GM19025 (cell line): ENCODE data around the gene ATPAF2.

Source experiments
- ATAC-seq: cut with Tn5 transposase; IDR thresholded peaks from one replicate; pipeline ENCODE4 v1.9.1; 2021; ENCODE audit warnings: mild to moderate bottlenecking, low read depth, moderate library complexity; ENCODE audit not compliant: unreplicated experiment

Gene ATPAF2

GRCh38 chr17:18040261-18040858 is 1.4 kb upstream of the ATPAF2 start:
- ATAC-seq: no peak

DNA sequence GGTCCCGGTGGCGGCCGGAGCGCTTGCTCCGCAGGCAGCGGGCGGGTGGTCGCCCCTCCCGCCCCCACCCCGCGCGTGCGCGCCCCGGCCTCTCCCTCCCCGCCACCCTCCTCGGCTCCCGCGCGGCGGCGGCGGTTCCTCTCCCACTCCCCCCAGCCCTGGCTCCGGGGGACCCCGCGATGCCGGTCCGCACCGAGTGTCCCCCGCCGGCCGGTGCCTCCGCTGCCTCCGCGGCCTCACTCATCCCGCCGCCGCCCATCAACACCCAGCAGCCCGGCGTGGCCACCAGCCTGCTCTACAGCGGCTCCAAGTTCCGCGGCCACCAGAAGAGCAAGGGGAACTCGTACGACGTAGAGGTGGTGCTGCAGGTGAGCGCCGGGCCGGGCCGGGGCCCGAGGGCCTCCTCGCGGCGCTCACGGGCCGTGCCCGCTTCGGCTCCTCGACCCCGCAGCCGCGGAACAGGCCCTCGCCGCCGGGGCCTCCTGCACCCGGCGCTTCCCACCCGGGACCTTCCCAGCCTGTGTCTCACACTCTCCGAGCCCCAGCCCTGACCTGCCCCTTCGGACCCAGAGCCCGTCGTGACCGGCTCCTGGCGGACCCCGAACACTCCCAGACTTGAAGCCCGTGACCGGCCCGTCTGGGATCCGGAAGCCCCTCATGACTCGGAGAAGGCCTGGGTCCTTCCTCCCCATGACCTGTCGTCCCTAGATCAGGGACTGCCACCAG is 730 bp upstream of the ATPAF2 start:
- ATAC-seq: peak; percentile 29

DNA sequence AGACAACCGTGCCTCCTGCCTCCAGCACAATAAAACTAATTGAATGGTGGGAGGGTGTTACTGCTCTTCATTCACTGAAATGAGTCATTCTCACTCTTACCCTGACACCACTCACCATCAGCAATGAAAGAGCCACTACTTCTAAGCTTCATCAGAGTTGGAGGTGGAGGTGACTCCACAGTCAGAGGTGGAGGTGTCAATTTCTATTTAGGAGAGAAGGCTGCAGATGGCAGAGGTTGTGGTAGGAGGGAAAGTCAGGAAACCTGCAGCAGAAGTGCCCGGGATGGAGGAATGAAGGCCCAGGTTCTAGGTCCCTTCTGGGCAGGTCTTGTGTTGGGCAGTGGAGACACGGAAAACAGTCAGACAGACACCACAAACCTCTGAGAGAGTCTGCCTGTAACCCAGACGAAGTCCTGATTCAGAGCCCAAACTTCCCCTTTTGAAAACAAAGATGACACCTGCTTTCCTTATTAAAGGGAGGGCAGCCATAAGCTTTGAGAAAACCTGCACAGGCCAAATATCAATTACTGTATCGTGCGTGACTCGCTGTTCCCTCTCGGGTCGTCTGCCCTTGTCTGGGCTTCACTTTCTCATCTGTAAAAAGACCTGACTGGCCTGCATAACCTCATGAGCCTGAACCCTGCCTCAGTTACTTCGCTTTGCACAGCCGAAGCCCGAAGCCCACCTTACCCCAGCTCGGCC is 668 bp downstream of the ATPAF2 start:
- ATAC-seq: no peak

DNA sequence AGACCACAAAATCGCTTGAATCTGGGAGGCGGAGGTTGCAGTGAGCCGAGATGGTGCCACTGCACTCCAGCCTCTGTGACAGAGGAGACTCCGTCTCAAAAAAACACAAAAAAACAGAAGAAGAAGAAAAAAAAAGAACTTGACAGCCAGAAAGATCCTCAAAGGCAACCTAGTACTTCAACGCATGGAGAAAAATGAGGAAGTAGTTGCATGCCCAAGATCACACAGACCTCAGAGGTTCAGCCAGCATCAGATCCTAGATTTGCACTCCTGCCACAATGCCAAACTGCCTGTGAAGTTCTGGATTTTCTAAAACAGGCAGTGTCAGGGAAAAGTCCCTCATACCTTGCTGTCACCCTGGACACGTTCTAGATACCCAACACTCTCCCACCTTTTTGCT is 1.5 kb downstream of the ATPAF2 start:
- ATAC-seq: no peak

DNA sequence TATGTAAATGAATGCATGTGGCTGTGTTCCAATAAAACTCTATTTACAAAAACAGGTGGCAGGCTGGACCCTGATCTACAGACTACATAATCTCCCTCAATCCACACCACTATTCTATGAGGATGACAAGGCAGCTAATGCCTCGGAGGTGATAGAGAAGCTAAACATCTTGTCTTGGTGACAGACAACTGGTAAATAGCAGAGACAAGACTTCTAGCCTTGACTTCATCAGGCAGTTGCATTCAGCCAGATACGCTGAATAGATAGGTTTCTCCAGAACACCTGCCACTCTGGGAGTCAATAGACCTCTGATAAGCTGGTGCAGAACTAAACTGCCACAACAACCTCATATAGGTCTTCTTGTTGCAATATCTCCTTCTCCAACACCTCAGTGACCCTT is 3.3 kb downstream of the ATPAF2 start:
- no peak for ATAC-seq

- ATAC-seq: peak; percentile 47
Observed at GRCh38 chr17:18033442-18034099, 5.4 kb downstream of the ATPAF2 start.

DNA sequence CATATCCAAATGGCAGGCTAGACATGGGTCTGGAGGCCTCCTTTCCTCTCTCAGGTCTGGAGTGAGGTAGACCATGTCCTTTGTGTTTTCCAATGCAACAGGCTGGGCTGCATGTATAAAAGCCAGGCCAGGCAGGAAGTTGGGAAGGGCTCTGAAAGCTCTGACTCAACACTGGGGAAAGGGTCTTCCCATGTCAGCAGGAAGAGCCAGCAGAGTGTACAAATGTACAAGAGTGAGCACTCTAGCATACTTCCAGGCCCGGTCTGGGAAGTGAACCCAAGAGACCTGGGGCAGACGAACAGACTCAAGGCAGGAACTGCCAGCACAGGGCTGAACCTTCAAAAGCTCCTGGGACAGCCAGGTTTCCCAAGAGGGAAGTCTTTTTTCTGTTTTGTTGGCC is 7.0 kb downstream of the ATPAF2 start:
- no peak for ATAC-seq

DNA sequence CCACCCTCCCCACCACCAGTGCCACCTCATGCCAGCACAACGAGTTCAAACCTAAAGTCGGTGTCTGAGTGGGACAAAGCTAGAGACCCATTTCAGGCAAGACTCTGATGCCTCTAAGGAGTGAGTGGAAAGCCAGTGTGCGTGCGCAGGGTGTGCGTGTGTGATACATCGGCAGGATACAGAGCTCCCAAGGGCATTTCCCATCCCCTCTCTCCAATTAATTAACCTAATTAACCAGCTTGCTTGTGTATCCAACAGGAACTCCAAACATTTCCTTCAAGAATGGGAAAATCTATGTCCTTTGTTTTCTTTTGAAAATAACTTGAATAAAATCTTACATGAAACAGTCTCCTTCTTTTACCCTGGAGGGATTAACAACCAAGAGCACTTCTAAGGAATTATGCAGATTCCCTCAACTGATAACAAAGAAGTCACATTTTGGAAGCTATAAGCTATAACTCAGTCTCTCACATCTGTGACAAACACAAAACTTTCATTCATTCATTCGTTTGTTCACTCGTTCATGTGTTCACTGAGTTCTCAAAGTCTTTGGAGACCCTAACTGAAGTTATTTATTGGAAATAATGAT is 9.9 kb downstream of the ATPAF2 start:
- ATAC-seq: no peak

- no peak for ATAC-seq
Observed at GRCh38 chr17:18028114-18028951, 10.6 kb downstream of the ATPAF2 start.

DNA sequence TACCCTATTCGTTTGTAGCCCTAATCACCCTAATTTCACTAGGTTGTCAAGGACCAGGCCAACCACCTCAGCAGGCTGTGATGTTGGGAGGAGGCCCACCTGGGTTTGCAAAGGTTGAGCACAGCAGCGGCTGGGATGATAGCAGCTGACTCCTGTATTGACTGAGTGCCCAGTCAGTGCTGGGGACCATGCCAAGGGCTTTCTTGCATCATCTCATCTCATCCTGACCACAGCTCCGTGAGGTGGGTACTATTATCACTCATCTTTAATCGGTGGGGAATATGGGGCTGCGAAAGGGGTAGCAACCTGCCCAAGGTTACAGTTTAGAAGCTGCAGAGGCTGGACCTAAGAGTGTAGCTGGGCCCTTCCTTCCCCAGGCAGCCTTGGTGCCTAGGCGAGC is 11.7 kb downstream of the ATPAF2 start:
- ATAC-seq: no peak

DNA sequence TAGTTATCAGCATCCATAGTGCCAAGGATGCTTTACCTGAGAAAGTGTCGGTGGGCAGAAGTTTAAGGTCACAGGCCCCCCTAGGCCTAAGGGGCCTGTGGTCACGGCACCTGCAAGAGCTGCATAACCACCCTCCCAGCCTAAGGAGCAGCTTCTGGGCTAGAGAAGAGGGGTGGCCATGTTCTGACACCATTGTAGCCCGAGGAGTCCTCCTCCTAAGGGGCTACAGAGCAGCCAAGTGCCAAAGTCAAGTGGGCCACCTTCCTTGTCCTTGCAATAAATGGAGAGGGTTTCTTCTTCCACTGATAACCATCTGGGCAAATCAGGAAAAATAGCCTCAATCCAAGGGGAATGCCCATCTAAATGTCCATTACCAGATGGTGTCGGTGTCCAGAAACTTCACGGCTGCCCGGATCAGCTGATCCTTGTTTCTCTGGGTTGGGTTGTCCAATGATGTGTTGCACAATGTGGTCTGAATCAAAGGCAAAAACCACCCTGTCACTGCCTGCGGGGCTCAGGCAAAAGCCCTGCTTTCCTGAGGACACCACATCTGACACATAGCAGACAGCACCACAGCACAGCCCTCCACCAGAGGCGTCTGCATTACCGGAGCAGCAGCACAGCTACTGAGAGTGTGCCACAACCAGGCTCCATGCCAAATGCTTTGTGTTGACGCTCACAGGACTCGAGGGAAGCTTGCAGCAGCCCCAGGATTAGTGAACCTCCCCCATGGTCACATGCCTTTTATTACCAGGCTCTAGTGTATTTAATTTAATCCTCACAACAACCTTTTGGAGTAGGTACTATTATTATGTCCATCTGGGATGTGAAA is 12.8 kb downstream of the ATPAF2 start:
- peak; percentile 30 for ATAC-seq

- ATAC-seq: peak; percentile 67
Observed at GRCh38 chr17:18025241-18025944, 13.6 kb downstream of the ATPAF2 start.

- no peak for ATAC-seq
Observed at GRCh38 chr17:18021372-18021771, 17.6 kb downstream of the ATPAF2 start.

GRCh38 chr17:18020971-18021370 is 18.0 kb downstream of the ATPAF2 start:
- ATAC-seq: no peak

DNA sequence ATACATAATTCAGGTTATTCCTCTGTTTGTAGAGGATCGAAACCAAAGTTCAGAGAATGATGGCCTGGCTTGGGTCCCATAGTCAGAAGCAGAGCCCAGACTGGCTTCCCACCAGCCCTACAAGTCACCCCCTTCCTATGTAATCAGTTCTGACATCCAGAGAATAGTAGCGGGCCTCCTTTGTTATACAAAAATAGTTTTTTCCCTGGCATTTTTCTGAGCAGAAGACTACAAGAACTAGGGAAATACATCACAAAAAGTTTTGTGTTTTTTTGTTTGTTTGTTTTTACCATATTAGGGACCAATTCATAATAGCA is 19.2 kb downstream of the ATPAF2 start:
- ATAC-seq: no peak

DNA sequence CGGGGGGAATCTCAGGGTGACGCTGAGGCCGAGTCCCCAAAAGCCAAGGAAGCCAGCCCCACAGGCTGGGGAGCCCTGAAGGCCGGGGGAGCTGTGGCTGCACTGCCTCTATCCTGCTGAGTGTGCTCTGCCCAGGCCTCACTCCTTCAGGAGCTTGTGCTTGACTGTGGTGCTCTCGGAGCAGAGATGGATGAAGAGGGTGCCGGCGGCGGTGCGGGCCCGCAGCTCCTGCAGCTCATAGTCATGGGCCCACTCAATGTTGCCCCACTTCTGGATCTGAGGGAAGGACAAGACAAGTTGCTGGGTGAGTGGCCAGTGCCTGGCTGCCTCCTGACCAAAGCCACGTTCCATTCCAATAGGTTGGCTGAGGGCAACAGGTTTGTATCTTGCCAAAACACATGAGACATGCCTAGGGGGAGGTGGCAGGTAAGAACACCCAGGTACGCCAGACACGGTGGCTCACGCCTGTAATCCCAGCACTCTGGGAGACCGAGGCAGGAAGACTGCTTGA is 20.5 kb downstream of the ATPAF2 start:
- no peak for ATAC-seq

GRCh38 chr17:18017958-18018357 is 21.0 kb downstream of the ATPAF2 start:
- ATAC-seq: no peak

GRCh38 chr17:18016426-18016825 is 22.5 kb downstream of the ATPAF2 start:
- no peak for ATAC-seq

DNA sequence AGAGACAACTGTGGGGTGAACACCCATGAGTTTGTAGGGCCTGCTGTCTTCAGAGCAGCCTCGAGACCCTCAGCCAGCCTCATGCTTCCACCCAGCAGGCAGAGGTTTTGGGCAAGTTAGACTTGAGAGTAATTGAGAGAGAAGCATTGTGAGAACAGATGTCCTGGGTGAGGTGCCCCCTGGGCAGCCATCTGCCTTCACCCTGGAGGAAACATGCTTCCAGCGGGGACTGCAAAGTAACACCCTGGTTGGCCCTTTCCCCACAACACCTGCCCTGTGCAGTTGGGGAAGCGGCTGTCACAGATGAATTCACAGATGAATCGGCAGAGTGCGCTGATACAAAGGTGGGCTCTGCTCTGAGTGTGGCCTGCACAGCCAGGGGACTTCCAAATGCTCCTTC is 23.4 kb downstream of the ATPAF2 start:
- ATAC-seq: no peak
